Mesendoderm (in vitro differentiated cells): ENCODE measurements around the gene ANKRD27.
"Not testable (repeated sequence)": the region's sequence is repeated elsewhere in the genome, so short reads cannot be mapped to it uniquely, and the experiment has no call there.

Source experiments
- DNase-seq: peaks from one replicate; pipeline ENCODE4 v3.0.0; 2013
- H2AK5ac ChIP-seq: 2 replicates; pipeline ENCODE4 v1.6.1; 2013; ENCODE audit warnings: low read length, inconsistent platforms
- H2BK120ac ChIP-seq: 2 replicates; pipeline ENCODE4 v1.6.1; 2013; ENCODE audit warnings: low read depth, mild to moderate bottlenecking, low read length, moderate library complexity, mixed read lengths
- H2BK15ac ChIP-seq: replicated peaks from 2 replicates; pipeline ENCODE4 v1.6.1; 2013; ENCODE audit warnings: low read depth, mild to moderate bottlenecking, moderate library complexity
- H2BK5ac ChIP-seq: 2 replicates; pipeline ENCODE4 v1.6.1; 2013; ENCODE audit warnings: low read length, inconsistent platforms
- H3K18ac ChIP-seq: 2 replicates; pipeline ENCODE4 v1.6.1; 2013; ENCODE audit warnings: mild to moderate bottlenecking, low read length, mixed read lengths
- H3K23ac ChIP-seq: one replicate; pipeline ENCODE4 v1.6.1; 2013; ENCODE audit warnings: low read length
- H3K27ac ChIP-seq: 2 replicates; pipeline ENCODE4 v1.5.1; 2013; ENCODE audit warnings: low read depth, mild to moderate bottlenecking, inconsistent platforms, low read length, moderate library complexity
- H3K27me3 ChIP-seq: 2 replicates; pipeline ENCODE4 v1.6.1; 2013; ENCODE audit warnings: low read length, control low read depth, mild to moderate bottlenecking, inconsistent platforms; ENCODE audit not compliant: insufficient read depth, poor library complexity
- H3K36me3 ChIP-seq: 2 replicates; pipeline ENCODE4 v1.6.1; 2013; ENCODE audit warnings: low read length, inconsistent platforms; ENCODE audit not compliant: control insufficient read depth, insufficient read depth
- H3K4ac ChIP-seq: one replicate; pipeline ENCODE4 v1.6.1; 2013; ENCODE audit warnings: low read depth, mild to moderate bottlenecking, low read length, moderate library complexity
- H3K4me1 ChIP-seq: 2 replicates; pipeline ENCODE4 v1.6.1; 2013; ENCODE audit warnings: low read depth, low read length, inconsistent platforms; ENCODE audit not compliant: control insufficient read depth
- H3K4me2 ChIP-seq: 2 replicates; pipeline ENCODE4 v1.6.1; 2013; ENCODE audit warnings: low read length
- H3K4me3 ChIP-seq: 2 replicates; pipeline ENCODE4 v1.5.1; 2013; ENCODE audit warnings: mild to moderate bottlenecking, low read length
- H3K56ac ChIP-seq: one replicate; pipeline ENCODE4 v1.6.1; 2013; ENCODE audit warnings: low read length
- H3K79me1 ChIP-seq: 2 replicates; pipeline ENCODE4 v1.6.1; 2013; ENCODE audit warnings: low read length, inconsistent platforms
- H3K79me2 ChIP-seq: 2 replicates; pipeline ENCODE4 v1.6.1; 2013; ENCODE audit warnings: mild to moderate bottlenecking, low read length; ENCODE audit not compliant: control insufficient read depth, insufficient read depth
- H3K9ac ChIP-seq: 2 replicates; pipeline ENCODE4 v1.6.1; 2013; ENCODE audit warnings: low read length, inconsistent platforms
- H4K5ac ChIP-seq: one replicate; pipeline ENCODE4 v1.6.1; 2013; ENCODE audit warnings: low read length
- H4K8ac ChIP-seq: one replicate; pipeline ENCODE4 v1.6.1; 2013; ENCODE audit warnings: low read depth, mild to moderate bottlenecking, control low read depth, low read length, moderate library complexity
- WGBS: extraction: QIAGEN DNeasy Blood & Tissue Kit; methylation state at CpG from one replicate; pipeline ENCODE4 v1.1.7; 2013; ENCODE audit warnings: low lambda C conversion rate, missing lambda C conversion rate; ENCODE audit not compliant: insufficient coverage; ENCODE audit errors: extremely low coverage; 5-methylcytosine and 5-hydroxymethylcytosine counted together

Gene ANKRD27

GRCh38 chr19:32580901-32581704 is 93.9 kb downstream of the ANKRD27 start, which contains the start of gene PDCD5:
Gene PDCD5 (plus strand): TSS chr19:32581190. CDS start chr19:32581262, 72 bp downstream.
- peaks cover 8% of the 10 kb centered on the region for H3K79me2 ChIP-seq
- peak within 1 kb of the TSS; percentile 85 for H3K4me3 ChIP-seq
- H3K4ac ChIP-seq, result peak within 1 kb of the TSS; percentile 82
- H3K23ac ChIP-seq, result peak within 1 kb of the TSS; percentile 91
- H3K36me3 ChIP-seq, result peaks cover 5% of the 10 kb centered on the region
- H4K5ac ChIP-seq, result no peak within 1 kb of the TSS
- H3K56ac ChIP-seq, result peak within 1 kb of the TSS; percentile 92
- DNase-seq, result peak; percentile 93
- peak within 1 kb of the TSS; percentile 90 for H3K4me2 ChIP-seq
- H3K18ac ChIP-seq, result peak within 1 kb of the TSS; percentile 68
- H2AK5ac ChIP-seq, result no peak within 1 kb of the TSS
- no peak within 1 kb of the TSS for H4K8ac ChIP-seq
- no peak within 1 kb of the TSS for H2BK120ac ChIP-seq
- H3K27ac ChIP-seq, result no peak within 1 kb of the TSS
- H3K4me1 ChIP-seq, result peaks cover 2% of the 10 kb centered on the region
- H2BK5ac ChIP-seq, result no peak within 1 kb of the TSS
- H3K9ac ChIP-seq, result peak within 1 kb of the TSS; percentile 92
- peaks cover 9% of the 10 kb centered on the region for H3K79me1 ChIP-seq
- no CpG with 5 or more reads among the region's 81 CpGs for WGBS
- no peaks in the 10 kb centered on the region for H3K27me3 ChIP-seq
- H2BK15ac ChIP-seq, result no peak within 1 kb of the TSS

GRCh38 chr19:32580353-32580900 is 94.6 kb downstream of the ANKRD27 start:
- H3K79me2 ChIP-seq, result peaks cover 8% of the 10 kb centered on the region

GRCh38 chr19:32576790-32577189 is 98.2 kb downstream of the ANKRD27 start:
- Histone ChIP-seq H2BK120ac (no peak overlapping the region), H3K9ac (no peak overlapping the region), H3K23ac (no peak overlapping the region), H2BK5ac (no peak overlapping the region), H3K18ac (no peak overlapping the region), H3K36me3 (no peaks in the 10 kb centered on the region), H3K79me1 (peaks cover under 1% of the 10 kb centered on the region), H2AK5ac (no peak overlapping the region), H3K4me2 (no peak overlapping the region), H3K56ac (no peak overlapping the region), H3K4me3 (no peak overlapping the region), H4K8ac (no peak overlapping the region), H2BK15ac (no peak overlapping the region), H3K4ac (no peak overlapping the region), H3K4me1 (no peaks in the 10 kb centered on the region), H3K79me2 (peaks cover 3% of the 10 kb centered on the region), H4K5ac (no peak overlapping the region), H3K27me3 (no peaks in the 10 kb centered on the region), H3K27ac (no peak overlapping the region)
- no peak for DNase-seq
- no CpG with 5 or more reads among the region's 1 CpG for WGBS

More at GRCh38 chr19:32580353-32580900, 94.6 kb downstream of the ANKRD27 start:
- peaks cover 3% of the 10 kb centered on the region for H3K36me3 ChIP-seq
- H3K18ac ChIP-seq, result no peak overlapping the region
- no peak overlapping the region for H4K5ac ChIP-seq
- no CpG with 5 or more reads among the region's 22 CpGs for WGBS
- H3K27ac ChIP-seq, result no peak overlapping the region
- H3K27me3 ChIP-seq, result no peaks in the 10 kb centered on the region
- H3K4ac ChIP-seq, result no peak overlapping the region
- no peak overlapping the region for H2BK5ac ChIP-seq
- no peak overlapping the region for H3K23ac ChIP-seq
- H3K56ac ChIP-seq, result peak overlapping the region; percentile 79
- peak overlapping the region; percentile 68 for H3K4me2 ChIP-seq
- H4K8ac ChIP-seq, result no peak overlapping the region
- H3K79me1 ChIP-seq, result peaks cover 9% of the 10 kb centered on the region
- no peak overlapping the region for H2BK15ac ChIP-seq
- H3K4me3 ChIP-seq, result peak overlapping the region; percentile 23
- peaks cover 2% of the 10 kb centered on the region for H3K4me1 ChIP-seq
- H2AK5ac ChIP-seq, result no peak overlapping the region
- H3K9ac ChIP-seq, result peak overlapping the region; percentile 58
- H2BK120ac ChIP-seq, result no peak overlapping the region
- DNase-seq, result no peak

GRCh38 chr19:32573492-32573794 is 101.5 kb downstream of the ANKRD27 start:
- H3K18ac ChIP-seq, result no peak overlapping the region
- no peaks in the 10 kb centered on the region for H3K79me2 ChIP-seq
- H3K36me3 ChIP-seq, result no peaks in the 10 kb centered on the region
- no peak overlapping the region for H3K9ac ChIP-seq
- no CpG with 5 or more reads among the region's 3 CpGs for WGBS
- no peak overlapping the region for H3K4ac ChIP-seq
- H3K27me3 ChIP-seq, result no peaks in the 10 kb centered on the region
- no peaks in the 10 kb centered on the region for H3K4me1 ChIP-seq
- no peak overlapping the region for H3K4me3 ChIP-seq
- no peak overlapping the region for H2BK15ac ChIP-seq
- H3K56ac ChIP-seq, result no peak overlapping the region
- no peaks in the 10 kb centered on the region for H3K79me1 ChIP-seq
- H2AK5ac ChIP-seq, result no peak overlapping the region
- DNase-seq, result no peak
- no peak overlapping the region for H4K8ac ChIP-seq
- H2BK5ac ChIP-seq, result no peak overlapping the region
- no peak overlapping the region for H4K5ac ChIP-seq
- H3K27ac ChIP-seq, result no peak overlapping the region
- no peak overlapping the region for H3K23ac ChIP-seq
- H2BK120ac ChIP-seq, result no peak overlapping the region
- no peak overlapping the region for H3K4me2 ChIP-seq

- H3K18ac ChIP-seq, H3K23ac ChIP-seq, H3K4me3 ChIP-seq, H2AK5ac ChIP-seq, H2BK120ac ChIP-seq, H3K4me2 ChIP-seq, H2BK5ac ChIP-seq, H3K9ac ChIP-seq, H2BK15ac ChIP-seq, H4K5ac ChIP-seq, H3K27ac ChIP-seq, H3K4me1 ChIP-seq, H3K79me1 ChIP-seq, DNase-seq, H3K56ac ChIP-seq, H3K79me2 ChIP-seq, H4K8ac ChIP-seq, H3K36me3 ChIP-seq, H3K4ac ChIP-seq, H3K27me3 ChIP-seq: not testable (repeated sequence)
- no CpG with 5 or more reads among the region's 21 CpGs for WGBS
These were observed 102.1 kb downstream of the ANKRD27 start for GRCh38 chr19:32572700-32573491.
